Panc1 (cell line): ENCODE measurements around the gene LIMK1. TPM values are rescaled to one million over a fixed set of nuclear protein-coding genes. Genes with fewer than 3 reads are reported as not detected.

Experiments
- ATAC-seq: fragments of 200-7000 bp; cut with Tn5 transposase; 2 replicates; pipeline ENCODE4 v1.9.1; 2020; ENCODE audit warnings: mild to moderate bottlenecking, moderate library complexity
- BruUV-seq: library from RNA; stranded (reverse); fragments of 400-500 nt; replicated peaks from 2 replicates; lab custom pipeline; 2021; lab: Mats Ljungman, UMichigan
- CTCF ChIA-PET: fragments of 300-600 bp; sonication (Branson Sonifier 250); formaldehyde crosslinking; loops from one replicate; lab custom pipeline; 2022; ENCODE audit warnings: antibody characterized with exemption; lab: Charles Lee
- POLR2A ChIA-PET: fragments of 300-600 bp; sonication (Branson Sonifier 250); formaldehyde crosslinking; loops from one replicate; lab custom pipeline; 2022; ENCODE audit warnings: antibody characterized with exemption; lab: Charles Lee
- DNase-seq: peaks from one replicate; pipeline ENCODE4 v3.0.0-alpha.2; 2010; ENCODE audit warnings: low read depth, low spot score
- H3K27ac ChIP-seq: 2 replicates; pipeline ENCODE4 v1.5.1; 2011; ENCODE audit warnings: mild to moderate bottlenecking, low read length, inconsistent platforms
- H3K27me3 ChIP-seq: fragments of 200-500 bp; sonication (Bioruptor generic); 2 replicates; pipeline ENCODE4 v1.6.0; 2014; ENCODE audit warnings: low read length, inconsistent platforms; ENCODE audit not compliant: control insufficient read depth, insufficient read depth
- H3K36me3 ChIP-seq: fragments of 200-500 bp; sonication (Bioruptor generic); 2 replicates; pipeline ENCODE4 v1.5.1; 2014; ENCODE audit warnings: inconsistent platforms, mild to moderate bottlenecking, low read length, moderate library complexity; ENCODE audit not compliant: control insufficient read depth, insufficient read depth
- H3K4me1 ChIP-seq: 2 replicates; pipeline ENCODE4 v1.5.1; 2011; ENCODE audit warnings: inconsistent platforms, mild to moderate bottlenecking, low read length, moderate library complexity; ENCODE audit not compliant: control insufficient read depth, insufficient read depth
- H3K4me3 ChIP-seq, 2 experiments: 2 replicates each; pipeline ENCODE4 v1.5.1; 2011 to 2012; ENCODE audit warnings: low read depth in 2 of 2, low read length in 2 of 2, mild to moderate bottlenecking in 2 of 2, inconsistent platforms in 1 of 2, moderate library complexity in 1 of 2
- H3K9me3 ChIP-seq: fragments of 200-500 bp; sonication (Bioruptor generic); 2 replicates; pipeline ENCODE4 v1.5.1; 2014; ENCODE audit warnings: low read depth, mild to moderate bottlenecking, inconsistent platforms, low read length, moderate library complexity; ENCODE audit not compliant: control insufficient read depth, insufficient read depth
- POLR2AphosphoS5 ChIP-seq: IDR thresholded peaks from 2 replicates; pipeline ENCODE4 v1.6.1; 2012; ENCODE audit warnings: mild to moderate bottlenecking, low read depth, low read length, moderate library complexity
- SIN3A ChIP-seq: IDR thresholded peaks from 2 replicates; pipeline ENCODE4 v1.6.1; 2012; ENCODE audit warnings: low read depth, mild to moderate bottlenecking, low read length, moderate library complexity, borderline replicate concordance; ENCODE audit not compliant: insufficient read depth
- TCF7L2 ChIP-seq: IDR thresholded peaks from 2 replicates; pipeline ENCODE4 v1.6.1; 2011; ENCODE audit warnings: mild to moderate bottlenecking, low read depth, low read length, inconsistent platforms
- in situ Hi-C: cut with HindIII; loops from 2 replicates; pipeline ENCODE4 v1.10.0; 2016; ENCODE audit warnings: low sequenced_read_pairs, low pct_unique_long_range_greater_than_20kb
- intact Hi-C: fragments of 100-400 bp; cut with micrococcal nuclease; formaldehyde crosslinking; loops from one replicate; pipeline ENCODE4 v1.10.0; 2022; ENCODE audit not compliant: unreplicated experiment
- total RNA-seq: library from RNA; stranded (reverse); gene quantifications from one replicate; pipeline ENCODE4 v1.2.1, GENCODE V29; 2021; ENCODE audit not compliant: unreplicated experiment
- TF ChIP-seq, protein P1 (sequence below): fragments of 450-650 bp; IDR thresholded peaks from 2 replicates; pipeline ENCODE4 v1.5.1; 2017; ENCODE audit warnings: mild to moderate bottlenecking
- TF ChIP-seq, protein P2 (sequence below), 2 experiments: IDR thresholded peaks; 2 replicates each; pipeline ENCODE4 v1.6.1; 2011 to 2012; ENCODE audit warnings: low read depth in 2 of 2, control low read depth in 1 of 2, low read length in 1 of 2, mild to moderate bottlenecking in 1 of 2, moderate library complexity in 1 of 2; ENCODE audit not compliant: insufficient read depth in 1 of 2

Gene LIMK1
- total RNA-seq, 1 experiment from 2014 or later = 59.6 TPM

DNA sequence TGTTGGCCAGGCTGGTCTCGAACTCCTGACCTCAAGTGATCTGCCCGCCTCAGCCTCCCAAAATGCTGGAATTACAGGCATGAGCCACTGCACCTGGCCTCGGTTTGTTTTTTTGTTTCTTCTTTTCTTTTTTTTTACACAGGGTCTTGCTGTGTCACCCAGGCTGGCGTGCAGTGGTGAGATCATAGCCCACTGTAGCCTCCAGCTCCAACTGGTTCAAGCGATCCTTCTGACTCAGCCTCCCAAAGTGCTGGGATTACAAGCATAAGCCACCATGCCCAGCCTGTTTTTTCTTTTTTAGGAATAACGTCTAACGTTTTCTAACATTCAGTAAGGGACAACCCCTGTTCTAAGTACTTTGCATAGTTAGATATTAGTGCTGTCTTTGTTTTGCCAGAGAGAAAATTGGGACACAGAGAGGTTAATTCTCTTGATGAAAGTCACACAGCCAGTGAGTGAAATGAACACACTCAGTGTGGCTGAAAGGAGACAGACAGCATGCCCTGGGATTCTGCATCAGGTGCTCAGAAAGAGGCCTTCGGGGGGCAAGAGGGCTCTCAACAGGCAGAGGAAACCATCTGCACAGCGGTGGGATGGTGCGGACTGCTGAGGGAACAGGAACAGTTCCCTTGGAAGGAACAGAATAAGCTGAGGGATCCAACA is 4.3 kb downstream of the LIMK1 start:
- ATAC-seq = no peak
- no peak for DNase-seq
- Histone ChIP-seq H3K27me3 (no peaks in the 10 kb centered on the region), H3K4me3 (no peak overlapping the region), H3K36me3 (peaks cover 3% of the 10 kb centered on the region; the same call in 1 of the 2 replicates), H3K27ac (no peak overlapping the region), H3K4me1 (peaks cover 16% of the 10 kb centered on the region), H3K9me3 (no peaks in the 10 kb centered on the region)
- TF ChIP-seq, protein P1, sequence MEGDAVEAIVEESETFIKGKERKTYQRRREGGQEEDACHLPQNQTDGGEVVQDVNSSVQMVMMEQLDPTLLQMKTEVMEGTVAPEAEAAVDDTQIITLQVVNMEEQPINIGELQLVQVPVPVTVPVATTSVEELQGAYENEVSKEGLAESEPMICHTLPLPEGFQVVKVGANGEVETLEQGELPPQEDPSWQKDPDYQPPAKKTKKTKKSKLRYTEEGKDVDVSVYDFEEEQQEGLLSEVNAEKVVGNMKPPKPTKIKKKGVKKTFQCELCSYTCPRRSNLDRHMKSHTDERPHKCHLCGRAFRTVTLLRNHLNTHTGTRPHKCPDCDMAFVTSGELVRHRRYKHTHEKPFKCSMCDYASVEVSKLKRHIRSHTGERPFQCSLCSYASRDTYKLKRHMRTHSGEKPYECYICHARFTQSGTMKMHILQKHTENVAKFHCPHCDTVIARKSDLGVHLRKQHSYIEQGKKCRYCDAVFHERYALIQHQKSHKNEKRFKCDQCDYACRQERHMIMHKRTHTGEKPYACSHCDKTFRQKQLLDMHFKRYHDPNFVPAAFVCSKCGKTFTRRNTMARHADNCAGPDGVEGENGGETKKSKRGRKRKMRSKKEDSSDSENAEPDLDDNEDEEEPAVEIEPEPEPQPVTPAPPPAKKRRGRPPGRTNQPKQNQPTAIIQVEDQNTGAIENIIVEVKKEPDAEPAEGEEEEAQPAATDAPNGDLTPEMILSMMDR = no peak
- TF ChIP-seq, protein P2, sequence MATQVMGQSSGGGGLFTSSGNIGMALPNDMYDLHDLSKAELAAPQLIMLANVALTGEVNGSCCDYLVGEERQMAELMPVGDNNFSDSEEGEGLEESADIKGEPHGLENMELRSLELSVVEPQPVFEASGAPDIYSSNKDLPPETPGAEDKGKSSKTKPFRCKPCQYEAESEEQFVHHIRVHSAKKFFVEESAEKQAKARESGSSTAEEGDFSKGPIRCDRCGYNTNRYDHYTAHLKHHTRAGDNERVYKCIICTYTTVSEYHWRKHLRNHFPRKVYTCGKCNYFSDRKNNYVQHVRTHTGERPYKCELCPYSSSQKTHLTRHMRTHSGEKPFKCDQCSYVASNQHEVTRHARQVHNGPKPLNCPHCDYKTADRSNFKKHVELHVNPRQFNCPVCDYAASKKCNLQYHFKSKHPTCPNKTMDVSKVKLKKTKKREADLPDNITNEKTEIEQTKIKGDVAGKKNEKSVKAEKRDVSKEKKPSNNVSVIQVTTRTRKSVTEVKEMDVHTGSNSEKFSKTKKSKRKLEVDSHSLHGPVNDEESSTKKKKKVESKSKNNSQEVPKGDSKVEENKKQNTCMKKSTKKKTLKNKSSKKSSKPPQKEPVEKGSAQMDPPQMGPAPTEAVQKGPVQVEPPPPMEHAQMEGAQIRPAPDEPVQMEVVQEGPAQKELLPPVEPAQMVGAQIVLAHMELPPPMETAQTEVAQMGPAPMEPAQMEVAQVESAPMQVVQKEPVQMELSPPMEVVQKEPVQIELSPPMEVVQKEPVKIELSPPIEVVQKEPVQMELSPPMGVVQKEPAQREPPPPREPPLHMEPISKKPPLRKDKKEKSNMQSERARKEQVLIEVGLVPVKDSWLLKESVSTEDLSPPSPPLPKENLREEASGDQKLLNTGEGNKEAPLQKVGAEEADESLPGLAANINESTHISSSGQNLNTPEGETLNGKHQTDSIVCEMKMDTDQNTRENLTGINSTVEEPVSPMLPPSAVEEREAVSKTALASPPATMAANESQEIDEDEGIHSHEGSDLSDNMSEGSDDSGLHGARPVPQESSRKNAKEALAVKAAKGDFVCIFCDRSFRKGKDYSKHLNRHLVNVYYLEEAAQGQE (IDR thresholded peaks at IDR 0.05; ENCODE audit: insufficient read depth in 1 of 2, low read depth in 2 of 2, low read length in 1 of 2) = no peak
- TF ChIP-seq TCF7L2 (no peak), SIN3A (no peak), POLR2AphosphoS5 (no peak)
- in situ Hi-C loops (no loop called here), intact Hi-C loops (no loop called here)
- CTCF ChIA-PET = no interaction called here
- TSS peak; percentile 83 for BruUV-seq
- POLR2A ChIA-PET = no interaction called here

DNA sequence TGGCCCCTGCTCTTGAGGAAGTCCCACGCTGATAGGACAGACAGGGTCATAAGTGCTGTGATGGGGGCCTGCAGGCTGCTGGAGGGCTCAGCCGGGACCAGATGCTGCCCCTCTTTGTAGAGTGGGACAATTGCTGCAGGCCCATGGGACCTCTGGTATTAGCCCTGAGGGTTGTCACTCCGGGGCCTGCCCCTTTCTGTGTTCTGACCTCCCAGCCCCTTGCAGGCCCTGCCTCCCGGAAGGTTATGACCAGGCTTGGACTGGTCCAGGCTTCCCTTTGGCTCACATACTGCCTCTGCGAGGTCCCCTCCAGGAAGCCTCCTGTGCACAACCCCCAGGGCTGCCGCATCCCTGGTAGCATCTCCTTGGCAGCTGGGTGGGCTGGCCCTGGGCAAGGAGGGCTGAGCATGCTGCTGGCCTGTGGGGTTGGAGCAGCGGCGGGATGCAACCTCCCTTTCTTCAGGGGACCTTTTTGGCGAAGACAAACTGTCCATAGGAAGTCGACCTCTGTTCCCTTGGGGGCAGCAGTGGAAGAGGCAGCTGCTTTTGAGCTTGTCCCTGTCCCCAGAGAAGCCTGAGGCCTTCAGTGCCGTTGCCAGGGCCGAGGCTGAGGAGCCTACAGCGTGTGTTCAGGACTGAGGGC is 8.8 kb downstream of the LIMK1 start:
- intact Hi-C loops (no loop called here), in situ Hi-C loops (no loop called here)
- DNase-seq (no peak), ATAC-seq (0 out of 2 replicates have a peak, but pooled peaks have one; percentile 8)
- H3K27me3 ChIP-seq = no peaks in the 10 kb centered on the region
- H3K9me3 ChIP-seq = no peaks in the 10 kb centered on the region
- no peak for TF ChIP-seq SIN3A
- TF ChIP-seq, protein P1 = no peak
- ChIA-PET POLR2A (interaction anchor here (0.5 kb wide), 1 partner anchor 207 kb away, joined by 4 read pairs; no protein-coding TSS in a partner anchor), CTCF (no interaction called here)
- H3K4me3 ChIP-seq = no peak overlapping the region
- BruUV-seq = no TSS peak
- no peaks in the 10 kb centered on the region for H3K36me3 ChIP-seq
- H3K27ac ChIP-seq = peak overlapping the region; percentile 75; the same call in 1 of the 2 replicates
- H3K4me1 ChIP-seq = peaks cover 30% of the 10 kb centered on the region
